ENCODE results near the gene MRPL53.
A peak's percentile ranks its signal among the peaks of the same experiment; 100 is the strongest.

Gene MRPL53

DNA sequence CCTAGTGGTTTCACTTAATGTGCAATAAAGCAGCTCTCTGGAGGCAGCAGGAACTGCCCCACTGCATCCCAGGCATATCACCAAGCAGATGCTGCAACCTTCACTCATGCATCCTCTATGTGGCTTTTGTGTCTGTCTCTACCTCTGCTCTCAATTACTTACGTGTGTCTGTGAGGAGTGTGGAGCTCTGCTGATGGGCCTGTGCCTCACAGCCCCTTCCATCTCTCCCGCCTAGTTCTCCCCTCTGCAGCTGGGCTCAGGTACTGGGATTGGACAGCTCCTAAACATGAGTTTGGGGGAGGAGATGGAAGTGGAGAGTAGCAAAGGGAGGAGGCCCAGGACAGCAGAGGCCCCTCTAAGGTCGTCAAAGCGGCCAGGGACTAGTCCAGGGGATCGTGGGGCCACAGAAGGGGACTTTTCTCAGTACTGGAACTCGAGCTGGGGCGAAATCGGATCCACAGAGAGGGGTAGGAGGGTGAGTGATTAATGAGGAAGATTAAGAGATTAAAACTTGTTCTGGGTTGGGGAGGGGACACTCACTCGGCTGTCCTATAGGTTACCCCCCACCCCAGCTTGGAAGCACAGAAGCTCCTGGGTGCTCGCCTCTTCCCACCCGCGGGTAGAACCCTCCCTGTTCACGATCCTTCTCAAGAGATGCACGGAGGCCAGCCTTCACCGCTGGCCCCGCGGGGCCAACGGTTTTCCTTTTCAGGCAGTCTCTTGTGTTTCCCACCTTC, 29.0 kb upstream of the MRPL53 start:
- Histone ChIP-seq H3K4me1 (ENCODE audit: control insufficient read depth, insufficient read depth, low read length) (peaks cover 11% of the 10 kb centered on the region; the same call in 1 of the 2 replicates), H3K9ac (ENCODE audit: low read depth, low read length) (no peak overlapping the region)

GRCh38 chr2:74500578-74500946, 28.1 kb upstream of the MRPL53 start:
- Histone ChIP-seq H3K9ac (ENCODE audit: low read depth, low read length) (no peak overlapping the region), H3K4me1 (ENCODE audit: control insufficient read depth, insufficient read depth, low read length) (peaks cover 11% of the 10 kb centered on the region; the same call in 1 of the 2 replicates), H3K36me3 (ENCODE audit: control insufficient read depth, insufficient read depth, low read length) (peaks cover 9% of the 10 kb centered on the region; the same call in 1 of the 2 replicates), H3K9me3 (ENCODE audit: control insufficient read depth, insufficient read depth, low read length) (no peaks in the 10 kb centered on the region), H3K4me3 (ENCODE audit: low read depth, low read length) (no peak overlapping the region), H3K27me3 (ENCODE audit: control insufficient read depth, insufficient read depth, low read length) (peaks cover 100% of the 10 kb centered on the region), H3K27ac (ENCODE audit: low read depth, low read length) (no peak overlapping the region)

More for the DNA sequence above, 29.0 kb upstream of the MRPL53 start:
- peaks cover 10% of the 10 kb centered on the region; the same call in 1 of the 2 replicates for H3K36me3 ChIP-seq (ENCODE audit: control insufficient read depth, insufficient read depth, low read length)
- H3K27me3 ChIP-seq (ENCODE audit: control insufficient read depth, insufficient read depth, low read length) = peaks cover 93% of the 10 kb centered on the region
- H3K9me3 ChIP-seq (ENCODE audit: control insufficient read depth, insufficient read depth, low read length) = no peaks in the 10 kb centered on the region
- no peak overlapping the region for H3K27ac ChIP-seq (ENCODE audit: low read depth, low read length)
- no peak overlapping the region; the same call in 1 of the 2 replicates for H3K4me3 ChIP-seq (ENCODE audit: low read depth, low read length)

DNA sequence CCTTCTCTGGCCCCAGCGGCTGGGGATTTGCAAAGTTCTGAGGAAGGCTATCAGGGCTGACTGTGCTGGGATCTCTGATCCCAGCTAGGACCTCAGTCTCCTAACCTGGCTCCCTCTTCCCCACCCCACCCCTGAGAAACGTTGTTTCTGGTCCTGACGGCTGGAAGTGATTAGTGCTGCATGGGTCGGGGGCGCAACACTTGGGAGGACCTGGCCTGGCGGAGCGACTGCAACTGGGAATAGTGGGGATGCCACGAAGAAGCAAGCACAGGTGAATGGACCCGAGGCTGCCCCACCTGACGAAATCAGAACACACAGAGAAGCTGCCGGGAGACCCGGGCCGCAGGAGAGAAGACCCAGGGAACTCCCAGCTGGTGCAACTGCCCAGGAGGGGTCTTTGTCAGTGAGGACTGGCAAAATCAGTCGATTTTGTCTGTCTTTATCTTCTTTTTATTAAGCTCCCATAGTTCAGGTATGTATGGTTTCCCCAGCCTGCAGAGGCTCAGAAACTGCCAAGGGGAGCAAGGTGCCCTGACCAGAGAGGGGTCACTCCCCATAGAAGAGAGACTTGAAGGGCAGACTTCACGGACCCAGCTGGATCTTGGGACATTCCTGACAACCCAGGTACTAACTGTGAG, 27.6 kb upstream of the MRPL53 start:
- peaks cover 11% of the 10 kb centered on the region; the same call in 1 of the 2 replicates for H3K4me1 ChIP-seq (ENCODE audit: control insufficient read depth, insufficient read depth, low read length)
- H3K9ac ChIP-seq (ENCODE audit: low read depth, low read length) = no peak overlapping the region
- H3K36me3 ChIP-seq (ENCODE audit: control insufficient read depth, insufficient read depth, low read length) = peaks cover 3% of the 10 kb centered on the region; the same call in 1 of the 2 replicates
- peak overlapping the region; percentile 57 for H3K4me3 ChIP-seq (ENCODE audit: low read depth, low read length)
- H3K9me3 ChIP-seq (ENCODE audit: control insufficient read depth, insufficient read depth, low read length) = no peaks in the 10 kb centered on the region
- H3K27ac ChIP-seq (ENCODE audit: low read depth, low read length) = no peak overlapping the region
- H3K27me3 ChIP-seq (ENCODE audit: control insufficient read depth, insufficient read depth, low read length) = peaks cover 100% of the 10 kb centered on the region

DNA sequence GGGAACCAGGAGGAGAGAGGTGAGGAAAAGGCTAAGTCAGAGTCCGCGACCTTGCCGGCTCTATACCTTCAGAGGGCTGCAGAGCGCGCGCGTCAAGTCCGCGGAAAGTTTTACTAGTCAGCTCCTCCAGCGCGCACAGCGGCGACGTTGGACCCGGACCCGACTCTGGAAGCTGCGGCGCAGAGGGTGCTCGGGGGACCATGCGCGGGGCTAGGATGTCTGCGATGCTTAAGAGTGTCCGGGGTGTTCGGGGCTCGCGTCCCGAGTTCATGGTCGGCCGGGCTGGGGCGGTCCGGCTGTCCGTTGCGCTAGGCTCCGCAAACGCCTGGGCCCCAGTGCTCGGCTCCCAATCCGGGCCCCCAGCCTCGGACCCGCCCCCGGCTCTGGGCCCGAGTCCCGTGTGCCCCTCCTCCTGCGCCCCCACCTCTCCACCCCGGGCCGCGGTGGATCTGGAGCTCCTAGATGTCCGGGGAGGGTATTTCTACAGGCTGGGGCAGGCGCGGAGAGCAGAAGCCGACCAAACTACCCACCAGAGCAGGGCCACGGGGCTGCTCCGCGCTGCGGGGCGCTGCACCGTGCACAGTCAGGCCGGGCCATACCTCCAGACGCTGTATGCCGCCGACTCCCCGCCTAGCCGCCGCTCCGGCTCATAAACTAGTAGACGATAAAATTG, 26.9 kb upstream of the MRPL53 start, which contains the start of gene LBX2:
Gene LBX2, minus strand, starts transcription at position 337 of the 673 bp plus-strand sequence. Its CDS starts 66 bp downstream, at position 271.
- Histone ChIP-seq H3K27ac (ENCODE audit: low read depth, low read length) (no peak within 1 kb of the TSS), H3K9ac (ENCODE audit: low read depth, low read length) (no peak within 1 kb of the TSS), H3K27me3 (ENCODE audit: control insufficient read depth, insufficient read depth, low read length) (peaks cover 93% of the 10 kb centered on the region), H3K4me1 (ENCODE audit: control insufficient read depth, insufficient read depth, low read length) (peaks cover 11% of the 10 kb centered on the region; the same call in 1 of the 2 replicates), H3K4me3 (ENCODE audit: low read depth, low read length) (peak within 1 kb of the TSS; percentile 57), H3K9me3 (ENCODE audit: control insufficient read depth, insufficient read depth, low read length) (no peaks in the 10 kb centered on the region), H3K36me3 (ENCODE audit: control insufficient read depth, insufficient read depth, low read length) (peaks cover under 1% of the 10 kb centered on the region; the same call in 1 of the 2 replicates)

DNA sequence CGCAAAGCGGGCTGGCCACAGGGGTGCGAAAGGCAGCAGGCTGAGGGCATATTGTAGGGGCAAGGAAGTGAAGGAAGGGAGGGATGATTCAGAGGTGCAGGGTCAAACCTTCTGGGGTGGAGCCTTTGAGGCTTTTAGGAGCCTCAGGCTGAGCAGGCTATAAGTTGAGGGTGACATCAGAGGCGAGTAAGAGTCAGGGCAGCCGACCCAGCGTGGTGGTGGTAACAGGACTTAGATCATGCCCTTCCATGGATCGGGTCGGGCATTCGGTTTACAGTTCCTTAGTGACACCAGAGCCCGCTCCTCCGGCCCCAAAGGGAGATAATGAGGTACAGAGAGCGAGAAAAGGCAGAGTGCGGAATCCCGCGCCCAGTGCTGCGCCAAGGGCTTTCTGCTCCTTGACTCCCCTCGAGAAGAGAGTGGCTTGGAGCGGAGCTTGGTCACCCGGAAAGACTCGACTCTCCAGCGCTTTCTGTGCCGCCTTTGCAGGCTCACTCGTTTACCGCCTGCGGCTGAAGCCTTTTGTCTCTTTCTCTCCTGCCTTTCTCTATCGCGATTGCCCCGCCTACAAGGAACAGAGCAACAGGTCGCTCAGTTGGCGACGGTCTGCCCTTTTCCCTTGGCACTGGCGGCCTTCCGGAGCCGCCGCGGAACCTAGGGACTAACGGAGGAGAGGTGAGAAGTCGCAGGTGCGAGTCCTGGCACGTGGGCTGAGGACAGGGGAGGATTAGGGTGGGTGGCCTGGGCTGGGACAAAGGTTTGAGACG, 26.2 kb upstream of the MRPL53 start:
- Histone ChIP-seq H3K27ac (ENCODE audit: low read depth, low read length) (no peak overlapping the region), H3K4me1 (ENCODE audit: control insufficient read depth, insufficient read depth, low read length) (peaks cover 11% of the 10 kb centered on the region; the same call in 1 of the 2 replicates), H3K4me3 (ENCODE audit: low read depth, low read length) (peak overlapping the region; percentile 57), H3K9me3 (ENCODE audit: control insufficient read depth, insufficient read depth, low read length) (no peaks in the 10 kb centered on the region), H3K27me3 (ENCODE audit: control insufficient read depth, insufficient read depth, low read length) (peaks cover 86% of the 10 kb centered on the region), H3K9ac (ENCODE audit: low read depth, low read length) (no peak overlapping the region), H3K36me3 (ENCODE audit: control insufficient read depth, insufficient read depth, low read length) (peaks cover 7% of the 10 kb centered on the region; the same call in 1 of the 2 replicates)

DNA sequence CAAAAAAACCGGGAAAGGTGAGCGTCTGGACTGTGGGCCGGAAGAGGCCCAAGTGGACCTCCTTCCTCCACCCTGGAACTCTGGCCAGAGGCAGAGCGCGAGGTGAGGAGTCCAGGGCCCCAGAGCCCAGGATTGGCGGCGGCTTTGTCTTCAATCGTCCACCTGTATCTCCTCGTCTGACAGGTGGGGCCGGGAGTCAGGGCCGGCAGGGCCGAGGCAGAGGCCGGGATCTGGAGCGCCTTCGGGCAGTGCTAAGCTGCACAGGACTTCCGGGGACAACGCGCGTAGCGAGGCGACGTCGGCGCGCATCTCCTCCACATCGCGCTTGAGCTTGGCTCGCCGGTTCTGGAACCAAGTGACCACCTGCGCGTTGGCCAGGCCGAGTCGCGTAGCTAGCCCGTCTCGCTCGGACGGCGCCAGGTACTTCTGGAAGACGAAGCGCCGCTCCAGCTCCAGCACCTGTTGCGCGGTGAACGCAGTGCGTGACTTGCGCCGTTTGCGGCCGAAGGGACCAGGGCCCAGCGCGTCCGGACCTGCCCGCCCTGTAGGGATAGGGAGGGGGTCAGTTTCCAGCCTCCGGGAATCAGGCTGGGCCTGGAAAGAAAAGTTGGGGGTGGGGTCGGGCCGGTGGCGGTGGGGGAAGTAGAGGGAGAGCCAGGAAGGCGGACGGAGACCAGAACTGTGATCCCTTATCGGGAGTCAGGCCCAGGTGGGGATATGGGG, 25.5 kb upstream of the MRPL53 start:
- H3K27ac ChIP-seq (ENCODE audit: low read depth, low read length) = no peak overlapping the region
- peaks cover 79% of the 10 kb centered on the region for H3K27me3 ChIP-seq (ENCODE audit: control insufficient read depth, insufficient read depth, low read length)
- peaks cover 15% of the 10 kb centered on the region; the same call in 1 of the 2 replicates for H3K36me3 ChIP-seq (ENCODE audit: control insufficient read depth, insufficient read depth, low read length)
- H3K4me1 ChIP-seq (ENCODE audit: control insufficient read depth, insufficient read depth, low read length) = peaks cover 11% of the 10 kb centered on the region; the same call in 1 of the 2 replicates
- peak overlapping the region; percentile 57 for H3K4me3 ChIP-seq (ENCODE audit: low read depth, low read length)
- H3K9me3 ChIP-seq (ENCODE audit: control insufficient read depth, insufficient read depth, low read length) = no peaks in the 10 kb centered on the region
- no peak overlapping the region for H3K9ac ChIP-seq (ENCODE audit: low read depth, low read length)

GRCh38 chr2:74496997-74497776, 24.7 kb upstream of the MRPL53 start:
- H3K27me3 ChIP-seq (ENCODE audit: control insufficient read depth, insufficient read depth, low read length) = peaks cover 71% of the 10 kb centered on the region
- H3K9ac ChIP-seq (ENCODE audit: low read depth, low read length) = no peak overlapping the region
- peak overlapping the region; percentile 57 for H3K4me3 ChIP-seq (ENCODE audit: low read depth, low read length)
- H3K9me3 ChIP-seq (ENCODE audit: control insufficient read depth, insufficient read depth, low read length) = no peaks in the 10 kb centered on the region
- H3K4me1 ChIP-seq (ENCODE audit: control insufficient read depth, insufficient read depth, low read length) = peaks cover 11% of the 10 kb centered on the region; the same call in 1 of the 2 replicates
- H3K36me3 ChIP-seq (ENCODE audit: control insufficient read depth, insufficient read depth, low read length) = peaks cover 22% of the 10 kb centered on the region
- no peak overlapping the region for H3K27ac ChIP-seq (ENCODE audit: low read depth, low read length)

DNA sequence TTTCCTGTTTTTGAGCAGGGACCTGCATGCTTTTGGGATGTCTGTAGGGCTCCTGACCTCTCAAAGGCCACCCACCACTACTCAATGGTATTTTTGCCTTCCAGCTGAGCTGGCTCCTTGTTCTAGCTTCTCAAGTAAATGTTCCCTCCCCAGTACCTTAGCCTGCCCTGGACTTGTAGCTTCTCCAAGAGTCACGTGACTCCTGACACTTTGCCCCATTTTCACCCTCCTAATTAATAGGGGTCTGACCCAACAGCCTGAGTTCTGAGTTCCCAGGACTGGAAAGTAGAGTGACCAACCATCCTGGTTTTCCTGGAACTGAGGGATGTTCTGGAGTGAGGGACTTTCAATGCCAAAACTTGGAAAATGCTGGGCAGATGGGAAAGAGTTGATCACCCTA, 23.0 kb upstream of the MRPL53 start:
- H3K9ac ChIP-seq (ENCODE audit: low read depth, low read length) = no peak overlapping the region
- no peak overlapping the region for H3K4me3 ChIP-seq (ENCODE audit: low read depth, low read length)
- peaks cover 39% of the 10 kb centered on the region for H3K36me3 ChIP-seq (ENCODE audit: control insufficient read depth, insufficient read depth, low read length)
- peaks cover 54% of the 10 kb centered on the region for H3K27me3 ChIP-seq (ENCODE audit: control insufficient read depth, insufficient read depth, low read length)
- no peak overlapping the region for H3K27ac ChIP-seq (ENCODE audit: low read depth, low read length)
- H3K4me1 ChIP-seq (ENCODE audit: control insufficient read depth, insufficient read depth, low read length) = peaks cover 10% of the 10 kb centered on the region; the same call in 1 of the 2 replicates
- H3K9me3 ChIP-seq (ENCODE audit: control insufficient read depth, insufficient read depth, low read length) = no peaks in the 10 kb centered on the region

DNA sequence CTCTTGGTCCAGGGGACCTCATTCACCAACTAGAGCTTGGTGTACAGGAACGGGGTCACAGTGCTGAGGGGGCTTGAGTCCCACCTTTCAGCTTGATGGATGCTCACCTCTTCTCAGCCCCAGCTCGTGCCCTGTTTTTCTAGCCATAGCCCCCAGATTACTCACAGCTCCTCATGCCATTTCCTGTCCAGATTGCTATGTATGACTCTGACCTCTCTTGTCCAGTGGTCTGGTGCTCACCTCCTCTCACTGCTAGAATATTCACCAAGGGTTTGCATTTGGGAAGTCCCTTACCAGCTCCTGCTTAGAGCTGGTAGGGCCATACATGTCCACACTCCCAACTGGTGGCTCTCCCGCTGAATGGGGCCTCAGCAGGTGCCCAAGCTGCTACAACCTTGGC, 21.1 kb upstream of the MRPL53 start:
- no peaks in the 10 kb centered on the region for H3K9me3 ChIP-seq (ENCODE audit: control insufficient read depth, insufficient read depth, low read length)
- peaks cover 45% of the 10 kb centered on the region for H3K36me3 ChIP-seq (ENCODE audit: control insufficient read depth, insufficient read depth, low read length)
- H3K9ac ChIP-seq (ENCODE audit: low read depth, low read length) = no peak overlapping the region
- H3K4me3 ChIP-seq (ENCODE audit: low read depth, low read length) = no peak overlapping the region
- peaks cover 35% of the 10 kb centered on the region for H3K27me3 ChIP-seq (ENCODE audit: control insufficient read depth, insufficient read depth, low read length)
- no peak overlapping the region for H3K27ac ChIP-seq (ENCODE audit: low read depth, low read length)
- peaks cover 4% of the 10 kb centered on the region; the same call in 1 of the 2 replicates for H3K4me1 ChIP-seq (ENCODE audit: control insufficient read depth, insufficient read depth, low read length)

All from HUES48 (cell line).